Neuronal stem cell (in vitro differentiated cells): ENCODE data around the gene CD300E.

ENCODE experiments used
- DNase-seq: peaks from one replicate; pipeline ENCODE4 v3.0.0-alpha.2; 2013; ENCODE audit warnings: low spot score
- H2AFZ ChIP-seq: one replicate; pipeline ENCODE4 v1.6.1; 2013; ENCODE audit warnings: mild to moderate bottlenecking, low read length, inconsistent platforms
- H2AK5ac ChIP-seq: 2 replicates; pipeline ENCODE4 v1.6.1; 2013; ENCODE audit warnings: low read depth, mild to moderate bottlenecking, inconsistent platforms, low read length, moderate library complexity, mixed read lengths
- H2BK120ac ChIP-seq: 2 replicates; pipeline ENCODE4 v1.6.1; 2013; ENCODE audit warnings: low read depth, mild to moderate bottlenecking, inconsistent platforms, low read length, moderate library complexity, mixed read lengths
- H2BK12ac ChIP-seq: one replicate; pipeline ENCODE4 v1.6.1; 2013; ENCODE audit warnings: low read length, inconsistent platforms
- H2BK15ac ChIP-seq: 2 replicates; pipeline ENCODE4 v1.6.1; 2013; ENCODE audit warnings: mild to moderate bottlenecking, low read length, inconsistent platforms, mixed read lengths
- H2BK5ac ChIP-seq: one replicate; pipeline ENCODE4 v1.6.1; 2013; ENCODE audit warnings: inconsistent platforms, mild to moderate bottlenecking, low read length, moderate library complexity
- H3K14ac ChIP-seq: one replicate; pipeline ENCODE4 v1.6.1; 2013; ENCODE audit warnings: low read length, inconsistent platforms
- H3K18ac ChIP-seq: 2 replicates; pipeline ENCODE4 v1.6.1; 2013; ENCODE audit warnings: low read length, inconsistent platforms
- H3K23ac ChIP-seq: 2 replicates; pipeline ENCODE4 v1.6.1; 2013; ENCODE audit warnings: low read depth, mild to moderate bottlenecking, mixed read lengths, low read length, inconsistent platforms; ENCODE audit not compliant: poor library complexity
- H3K27ac ChIP-seq: replicated peaks from 3 replicates; pipeline ENCODE4 v1.5.1; 2013; ENCODE audit warnings: low read length, inconsistent platforms
- H3K27me3 ChIP-seq, 3 experiments: 2 replicates each; pipeline ENCODE4 v1.6.1; 2013; ENCODE audit warnings: low read length in 3 of 3, mild to moderate bottlenecking in 2 of 3, inconsistent platforms in 1 of 3, low read depth in 1 of 3, mixed read lengths in 1 of 3, moderate library complexity in 1 of 3; ENCODE audit not compliant: control insufficient read depth in 3 of 3, insufficient read depth in 3 of 3
- H3K36me3 ChIP-seq, 2 donors: replicated peaks in 1 of 2; 2 replicates each; pipeline ENCODE4 v1.6.1; 2013; ENCODE audit warnings: low read length in 2 of 2; ENCODE audit not compliant: control insufficient read depth in 2 of 2, insufficient read depth in 2 of 2
- H3K4ac ChIP-seq: 2 replicates; pipeline ENCODE4 v1.6.1; 2013; ENCODE audit warnings: inconsistent platforms, mild to moderate bottlenecking, low read length, moderate library complexity
- H3K4me1 ChIP-seq, 2 donors: 1 replicate in 1 of 2; 2 replicates in 1 of 2; pipeline ENCODE4 v1.6.1; 2013; ENCODE audit warnings: low read length in 2 of 2, low read depth in 1 of 2; ENCODE audit not compliant: control insufficient read depth in 2 of 2, insufficient read depth in 1 of 2
- H3K4me2 ChIP-seq: one replicate; pipeline ENCODE4 v1.6.1; 2013; ENCODE audit warnings: mild to moderate bottlenecking, low read length, inconsistent platforms; ENCODE audit not compliant: insufficient read depth, poor library complexity, severe bottlenecking
- H3K4me3 ChIP-seq, 2 donors: 2 replicates each; pipeline ENCODE4 v1.5.1; 2013; ENCODE audit warnings: low read length in 2 of 2, mild to moderate bottlenecking in 2 of 2, inconsistent platforms in 1 of 2, moderate library complexity in 1 of 2
- H3K79me1 ChIP-seq: one replicate; pipeline ENCODE4 v1.6.1; 2013; ENCODE audit warnings: low read depth, mild to moderate bottlenecking, inconsistent platforms, low read length, moderate library complexity
- H3K9ac ChIP-seq: one replicate; pipeline ENCODE4 v1.6.1; 2013; ENCODE audit warnings: mild to moderate bottlenecking, low read depth, low read length, inconsistent platforms; ENCODE audit not compliant: poor library complexity
- H3K9me3 ChIP-seq, 2 donors: replicated peaks in 1 of 2; 2 replicates each; pipeline versions ENCODE3 to v1.6.1; 2013; ENCODE audit warnings: low read length in 2 of 2, mild to moderate bottlenecking in 2 of 2, inconsistent platforms in 1 of 2, low read depth in 1 of 2, mixed read lengths in 1 of 2, moderate library complexity in 1 of 2; ENCODE audit not compliant: control insufficient read depth in 2 of 2, insufficient read depth in 1 of 2
- H4K8ac ChIP-seq: one replicate; pipeline ENCODE4 v1.6.1; 2013; ENCODE audit warnings: low read depth, mild to moderate bottlenecking, inconsistent platforms, low read length, moderate library complexity
- H4K91ac ChIP-seq: one replicate; pipeline ENCODE4 v1.6.1; 2013; ENCODE audit warnings: low read length, low read depth, mild to moderate bottlenecking, inconsistent platforms; ENCODE audit not compliant: poor library complexity
- WGBS, 2 donors: extraction: QIAGEN DNeasy Blood & Tissue Kit; methylation state at CpG; one replicate each; pipeline ENCODE4 v1.1.7; 2013; ENCODE audit warnings: missing lambda C conversion rate in 2 of 2, mixed read lengths in 1 of 2; ENCODE audit not compliant: insufficient read length in 2 of 2, insufficient replicate concordance in 1 of 2; ENCODE audit errors: extremely low coverage in 2 of 2; 5-methylcytosine and 5-hydroxymethylcytosine counted together

CD300E gene

GRCh38 chr17:74624131-74624530 is 593 bp upstream of the CD300E start:
- no peak overlapping the region for H4K91ac ChIP-seq
- no peak overlapping the region for H2BK120ac ChIP-seq
- no peaks in the 10 kb centered on the region for H3K9me3 ChIP-seq
- no peak overlapping the region for H3K23ac ChIP-seq
- H3K4ac ChIP-seq, result no peak overlapping the region
- no peaks in the 10 kb centered on the region for H3K79me1 ChIP-seq
- H3K27ac ChIP-seq, result no peak overlapping the region
- H2BK12ac ChIP-seq, result no peak overlapping the region
- no peak overlapping the region for H2BK5ac ChIP-seq
- peaks cover 0 to 5% (median 4%) of the 10 kb centered on the region in 3 experiments for H3K27me3 ChIP-seq
- no peaks in the 10 kb centered on the region for H3K4me1 ChIP-seq
- WGBS, 2 donors, result no CpG with 5 or more reads among the region's 1 CpG
- no peak overlapping the region for H3K18ac ChIP-seq
- H3K4me2 ChIP-seq, result no peak overlapping the region
- H2BK15ac ChIP-seq, result no peak overlapping the region
- no peak overlapping the region for H2AK5ac ChIP-seq
- DNase-seq, result no peak
- H4K8ac ChIP-seq, result no peak overlapping the region
- no peak overlapping the region for H3K14ac ChIP-seq
- H2AFZ ChIP-seq, result no peak overlapping the region
- H3K36me3 ChIP-seq, result no peaks in the 10 kb centered on the region
- H3K4me3 ChIP-seq, result no peak overlapping the region
- no peak overlapping the region for H3K9ac ChIP-seq

GRCh38 chr17:74619077-74619673 is 4.4 kb downstream of the CD300E start:
- H3K79me1 ChIP-seq, result no peaks in the 10 kb centered on the region
- peaks cover 0 to 10% (median 6%) of the 10 kb centered on the region in 3 experiments for H3K27me3 ChIP-seq
- no peak overlapping the region for H4K8ac ChIP-seq
- H2AK5ac ChIP-seq, result no peak overlapping the region
- H4K91ac ChIP-seq, result no peak overlapping the region
- no peak overlapping the region for H2BK5ac ChIP-seq
- H3K4ac ChIP-seq, result no peak overlapping the region
- no peak overlapping the region for H2BK15ac ChIP-seq
- no peak overlapping the region for H2AFZ ChIP-seq
- no peak overlapping the region for H3K18ac ChIP-seq
- H2BK12ac ChIP-seq, result no peak overlapping the region
- no peak for DNase-seq
- no peaks in the 10 kb centered on the region for H3K4me1 ChIP-seq
- H3K27ac ChIP-seq, result no peak overlapping the region
- no peak overlapping the region for H3K14ac ChIP-seq
- H3K4me2 ChIP-seq, result no peak overlapping the region
- H3K36me3 ChIP-seq, result no peaks in the 10 kb centered on the region
- WGBS, 2 donors, result no CpG with 5 or more reads among the region's 2 CpGs
- H2BK120ac ChIP-seq, result no peak overlapping the region
- no peaks in the 10 kb centered on the region for H3K9me3 ChIP-seq
- H3K9ac ChIP-seq, result no peak overlapping the region
- H3K23ac ChIP-seq, result no peak overlapping the region
- no peak overlapping the region for H3K4me3 ChIP-seq

GRCh38 chr17:74618451-74618850 is 5.1 kb downstream of the CD300E start:
- Histone ChIP-seq H2BK5ac (no peak overlapping the region), H2BK12ac (no peak overlapping the region), H3K27me3 (peaks cover 0 to 15% (median 6%) of the 10 kb centered on the region in 3 experiments), H3K79me1 (no peaks in the 10 kb centered on the region), H3K4me1 (no peaks in the 10 kb centered on the region), H4K8ac (no peak overlapping the region), H4K91ac (no peak overlapping the region), H3K27ac (no peak overlapping the region), H3K4ac (no peak overlapping the region), H2BK15ac (no peak overlapping the region), H3K18ac (no peak overlapping the region), H3K36me3 (no peaks in the 10 kb centered on the region), H3K4me3 (no peak overlapping the region), H3K23ac (no peak overlapping the region), H3K14ac (no peak overlapping the region), H3K9me3 (no peaks in the 10 kb centered on the region), H2AK5ac (no peak overlapping the region), H2AFZ (no peak overlapping the region), H3K9ac (no peak overlapping the region), H3K4me2 (no peak overlapping the region), H2BK120ac (no peak overlapping the region)
- DNase-seq, result no peak
- WGBS, 2 donors, result no CpG with 5 or more reads among the region's 3 CpGs

GRCh38 chr17:74616696-74617095 is 6.8 kb downstream of the CD300E start:
- Histone ChIP-seq H3K9me3 (no peaks in the 10 kb centered on the region), H3K79me1 (no peaks in the 10 kb centered on the region), H4K91ac (no peak overlapping the region), H3K4ac (no peak overlapping the region), H3K36me3 (no peaks in the 10 kb centered on the region), H3K23ac (no peak overlapping the region), H2BK120ac (no peak overlapping the region), H3K9ac (no peak overlapping the region), H2BK15ac (no peak overlapping the region), H2BK12ac (no peak overlapping the region), H3K27me3 (peaks cover 0 to 15% (median 1%) of the 10 kb centered on the region in 3 experiments), H4K8ac (no peak overlapping the region), H3K4me1 (no peaks in the 10 kb centered on the region), H3K4me2 (no peak overlapping the region), H3K4me3 (no peak overlapping the region), H2AFZ (no peak overlapping the region), H2AK5ac (no peak overlapping the region), H3K14ac (no peak overlapping the region), H3K27ac (no peak overlapping the region), H2BK5ac (no peak overlapping the region), H3K18ac (no peak overlapping the region)
- WGBS, 2 donors, result no CpG with 5 or more reads among the region's 7 CpGs
- no peak for DNase-seq
